ENCODE measurements around the gene NEK6. TPM values are rescaled to one million over a fixed set of nuclear protein-coding genes. Genes with fewer than 3 reads are reported as not detected.

NEK6 gene
- total RNA-seq, 1 donor = 11.2 TPM

DNA sequence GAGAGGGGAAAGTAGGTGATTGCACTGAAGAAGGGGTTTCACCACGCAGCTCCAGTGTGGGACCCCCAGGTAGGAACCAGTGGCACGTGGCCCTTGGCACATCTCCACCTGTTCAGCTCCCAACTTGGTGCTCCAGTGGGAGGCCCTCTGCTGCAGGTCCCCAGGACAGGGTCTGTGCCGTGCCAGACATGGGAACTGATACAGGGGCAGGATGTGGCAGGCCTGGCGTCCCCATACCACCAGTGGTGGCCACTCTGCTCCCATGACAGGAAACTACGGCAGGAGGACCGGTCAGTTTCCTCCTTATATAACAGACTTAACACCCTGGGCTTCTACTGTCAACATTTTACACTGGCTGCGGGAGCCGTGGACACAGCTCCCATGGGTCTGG, 90.2 kb downstream of the NEK6 start:
- Histone ChIP-seq H3K4me3 (ENCODE audit: low read length) (no peak overlapping the region), H3K27me3 (ENCODE audit: insufficient read depth, low read length) (no peaks in the 10 kb centered on the region), H3K9me3 (ENCODE audit: low read depth, low read length) (no peaks in the 10 kb centered on the region), H3K4me1 (ENCODE audit: insufficient read depth, low read length) (no peaks in the 10 kb centered on the region)

GRCh38 chr9:124348363-124348762, 90.6 kb downstream of the NEK6 start:
- Histone ChIP-seq H3K4me1 (ENCODE audit: insufficient read depth, low read length) (no peaks in the 10 kb centered on the region), H3K9me3 (ENCODE audit: low read depth, low read length) (no peaks in the 10 kb centered on the region)

GRCh38 chr9:124348831-124349230, 91.1 kb downstream of the NEK6 start:
- Histone ChIP-seq H3K9me3 (ENCODE audit: low read depth, low read length) (no peaks in the 10 kb centered on the region), H3K4me3 (ENCODE audit: low read length) (no peak overlapping the region), H3K4me1 (ENCODE audit: insufficient read depth, low read length) (no peaks in the 10 kb centered on the region), H3K27me3 (ENCODE audit: insufficient read depth, low read length) (no peaks in the 10 kb centered on the region)

More at GRCh38 chr9:124348363-124348762, 90.6 kb downstream of the NEK6 start:
- Histone ChIP-seq H3K27me3 (ENCODE audit: insufficient read depth, low read length) (no peaks in the 10 kb centered on the region), H3K4me3 (ENCODE audit: low read length) (no peak overlapping the region)

- Histone ChIP-seq H3K4me3 (ENCODE audit: low read length) (no peak overlapping the region), H3K27me3 (ENCODE audit: insufficient read depth, low read length) (no peaks in the 10 kb centered on the region), H3K9me3 (ENCODE audit: low read depth, low read length) (no peaks in the 10 kb centered on the region), H3K4me1 (ENCODE audit: insufficient read depth, low read length) (no peaks in the 10 kb centered on the region)
Measured at GRCh38 chr9:124349267-124349666, 91.5 kb downstream of the NEK6 start.

- Histone ChIP-seq H3K27me3 (ENCODE audit: insufficient read depth, low read length) (no peaks in the 10 kb centered on the region), H3K4me1 (ENCODE audit: insufficient read depth, low read length) (no peaks in the 10 kb centered on the region), H3K9me3 (ENCODE audit: low read depth, low read length) (no peaks in the 10 kb centered on the region), H3K4me3 (ENCODE audit: low read length) (no peak overlapping the region)
Measured at GRCh38 chr9:124349675-124350493, 92.1 kb downstream of the NEK6 start.

DNA sequence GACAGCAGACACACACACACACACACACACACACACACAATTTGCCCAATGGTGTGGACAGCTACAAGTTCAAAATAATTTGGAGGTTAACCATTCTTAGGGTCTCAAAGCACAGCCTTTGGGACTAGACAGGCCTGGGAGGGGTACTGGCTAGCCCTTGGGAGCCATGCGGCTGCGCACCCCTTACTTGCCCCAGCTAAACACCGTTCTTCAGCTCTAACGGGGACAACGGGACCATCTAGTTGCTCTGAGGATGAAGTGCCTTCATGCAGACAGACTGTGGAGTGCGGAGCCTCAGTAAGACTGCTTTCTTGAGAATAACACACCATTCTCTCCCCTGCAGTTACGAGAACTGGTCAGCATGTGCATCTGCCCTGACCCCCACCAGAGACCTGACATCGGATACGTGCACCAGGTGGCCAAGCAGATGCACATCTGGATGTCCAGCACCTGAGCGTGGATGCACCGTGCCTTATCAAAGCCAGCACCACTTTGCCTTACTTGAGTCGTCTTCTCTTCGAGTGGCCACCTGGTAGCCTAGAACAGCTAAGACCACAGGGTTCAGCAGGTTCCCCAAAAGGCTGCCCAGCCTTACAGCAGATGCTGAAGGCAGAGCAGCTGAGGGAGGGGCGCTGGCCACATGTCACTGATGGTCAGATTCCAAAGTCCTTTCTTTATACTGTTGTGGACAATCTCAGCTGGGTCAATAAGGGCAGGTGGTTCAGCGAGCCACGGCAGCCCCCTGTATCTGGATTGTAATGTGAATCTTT, 92.9 kb downstream of the NEK6 start:
- no peak overlapping the region for H3K4me3 ChIP-seq (ENCODE audit: low read length)
- H3K9me3 ChIP-seq (ENCODE audit: low read depth, low read length) = no peaks in the 10 kb centered on the region
- H3K4me1 ChIP-seq (ENCODE audit: insufficient read depth, low read length) = no peaks in the 10 kb centered on the region
- no peaks in the 10 kb centered on the region for H3K27me3 ChIP-seq (ENCODE audit: insufficient read depth, low read length)

DNA sequence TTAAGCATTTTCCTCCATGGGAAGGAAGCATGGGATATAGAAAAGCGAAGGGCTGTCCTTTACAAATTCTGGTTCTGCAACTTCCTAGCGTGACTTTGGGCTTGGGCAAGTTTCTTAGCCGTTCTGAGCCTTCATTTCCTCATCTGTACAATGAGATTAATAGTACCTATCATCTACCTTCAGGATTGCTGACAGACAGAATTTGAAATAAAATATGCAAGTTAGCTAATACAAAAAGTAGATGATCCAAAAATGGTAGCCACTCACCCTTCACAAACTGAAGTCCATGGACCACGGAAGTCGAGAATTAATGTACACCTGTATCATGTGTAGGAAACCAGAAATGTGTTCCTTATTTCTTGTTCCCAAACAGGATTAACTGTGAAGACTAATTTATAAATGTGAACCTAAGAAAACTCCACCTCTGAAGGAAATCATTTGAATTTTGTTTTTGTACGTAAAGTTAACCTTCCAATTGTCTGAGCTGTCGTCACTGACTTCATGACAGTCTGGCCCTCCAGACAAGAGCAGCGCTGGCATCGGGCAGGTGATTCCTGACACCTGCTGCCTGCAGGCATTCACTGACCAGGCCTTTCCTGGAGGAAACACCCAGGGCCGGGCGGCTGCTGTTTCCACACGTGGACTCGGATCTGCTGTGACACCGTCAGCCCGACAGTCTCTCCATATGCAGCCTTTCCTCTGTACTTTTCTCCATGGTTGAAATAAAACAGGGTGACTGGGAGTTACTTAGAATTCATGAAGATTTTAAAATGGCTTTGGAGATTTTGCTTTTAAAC, 94.1 kb downstream of the NEK6 start:
- Histone ChIP-seq H3K4me1 (ENCODE audit: insufficient read depth, low read length) (no peaks in the 10 kb centered on the region), H3K9me3 (ENCODE audit: low read depth, low read length) (no peaks in the 10 kb centered on the region), H3K27me3 (ENCODE audit: insufficient read depth, low read length) (no peaks in the 10 kb centered on the region), H3K4me3 (ENCODE audit: low read length) (no peak overlapping the region)

GRCh38 chr9:124352616-124353015, 94.9 kb downstream of the NEK6 start:
- no peaks in the 10 kb centered on the region for H3K27me3 ChIP-seq (ENCODE audit: insufficient read depth, low read length)
- H3K4me1 ChIP-seq (ENCODE audit: insufficient read depth, low read length) = no peaks in the 10 kb centered on the region
- H3K4me3 ChIP-seq (ENCODE audit: low read length) = no peak overlapping the region
- no peaks in the 10 kb centered on the region for H3K9me3 ChIP-seq (ENCODE audit: low read depth, low read length)

GRCh38 chr9:124353166-124353768, 95.5 kb downstream of the NEK6 start:
- no peaks in the 10 kb centered on the region for H3K9me3 ChIP-seq (ENCODE audit: low read depth, low read length)
- H3K27me3 ChIP-seq (ENCODE audit: insufficient read depth, low read length) = no peaks in the 10 kb centered on the region
- H3K4me3 ChIP-seq (ENCODE audit: low read length) = no peak overlapping the region
- H3K4me1 ChIP-seq (ENCODE audit: insufficient read depth, low read length) = peaks cover 3% of the 10 kb centered on the region

- Histone ChIP-seq H3K9me3 (ENCODE audit: low read depth, low read length) (no peaks in the 10 kb centered on the region), H3K4me1 (ENCODE audit: insufficient read depth, low read length) (peaks cover 3% of the 10 kb centered on the region), H3K27me3 (ENCODE audit: insufficient read depth, low read length) (no peaks in the 10 kb centered on the region), H3K4me3 (ENCODE audit: low read length) (no peak overlapping the region)
Measured at GRCh38 chr9:124353811-124354274, 96.1 kb downstream of the NEK6 start.

GRCh38 chr9:124354346-124355038, 96.7 kb downstream of the NEK6 start:
- Histone ChIP-seq H3K9me3 (ENCODE audit: low read depth, low read length) (no peaks in the 10 kb centered on the region), H3K27me3 (ENCODE audit: insufficient read depth, low read length) (no peaks in the 10 kb centered on the region), H3K4me1 (ENCODE audit: insufficient read depth, low read length) (peaks cover 3% of the 10 kb centered on the region), H3K4me3 (ENCODE audit: low read length) (no peak overlapping the region)

DNA sequence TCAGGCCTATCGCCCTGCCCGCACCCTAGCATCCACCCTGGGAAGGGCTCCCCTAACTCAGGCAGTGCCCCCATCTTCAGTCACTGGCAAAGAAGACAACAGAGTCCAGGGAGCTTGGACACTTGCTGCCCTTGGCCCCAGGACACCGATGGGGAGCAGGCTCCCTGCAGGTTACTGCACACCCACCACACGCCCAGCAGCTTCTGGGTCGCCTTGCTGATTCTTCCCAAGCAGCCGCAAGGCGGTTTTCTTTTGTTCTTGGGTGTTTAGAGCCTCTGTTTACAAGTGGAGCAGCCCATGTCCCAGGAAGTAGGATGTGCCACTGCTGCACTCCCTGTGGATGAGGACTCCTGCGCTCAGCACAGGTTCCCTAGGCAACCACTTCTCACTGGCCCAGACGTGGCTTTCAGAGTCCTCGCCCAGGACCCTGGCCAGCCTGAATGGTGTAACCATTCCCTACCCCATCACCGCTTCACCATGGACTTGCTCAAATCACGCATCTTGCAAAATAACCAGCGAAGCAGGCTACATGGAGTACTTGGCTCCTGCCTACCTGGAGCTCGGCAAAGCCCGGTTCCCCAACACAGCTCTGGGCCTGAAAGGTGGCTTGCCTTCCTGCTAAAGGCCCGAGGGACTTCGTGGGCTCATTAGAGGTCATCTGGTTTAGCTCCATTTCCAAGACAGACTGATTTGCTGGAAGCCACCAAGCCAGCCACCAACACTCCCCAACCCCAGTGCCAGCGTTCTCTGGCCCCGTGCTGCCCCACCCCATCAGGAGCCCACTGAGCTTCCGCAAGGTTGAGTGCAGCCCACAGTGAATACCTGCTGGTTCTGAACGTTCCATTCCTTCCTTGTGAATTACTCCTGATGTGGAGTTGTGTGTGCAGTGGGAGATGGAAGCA, 97.5 kb downstream of the NEK6 start:
- no peaks in the 10 kb centered on the region for H3K27me3 ChIP-seq (ENCODE audit: insufficient read depth, low read length)
- H3K9me3 ChIP-seq (ENCODE audit: low read depth, low read length) = no peaks in the 10 kb centered on the region
- no peak overlapping the region for H3K4me3 ChIP-seq (ENCODE audit: low read length)
- peaks cover 3% of the 10 kb centered on the region for H3K4me1 ChIP-seq (ENCODE audit: insufficient read depth, low read length)

DNA sequence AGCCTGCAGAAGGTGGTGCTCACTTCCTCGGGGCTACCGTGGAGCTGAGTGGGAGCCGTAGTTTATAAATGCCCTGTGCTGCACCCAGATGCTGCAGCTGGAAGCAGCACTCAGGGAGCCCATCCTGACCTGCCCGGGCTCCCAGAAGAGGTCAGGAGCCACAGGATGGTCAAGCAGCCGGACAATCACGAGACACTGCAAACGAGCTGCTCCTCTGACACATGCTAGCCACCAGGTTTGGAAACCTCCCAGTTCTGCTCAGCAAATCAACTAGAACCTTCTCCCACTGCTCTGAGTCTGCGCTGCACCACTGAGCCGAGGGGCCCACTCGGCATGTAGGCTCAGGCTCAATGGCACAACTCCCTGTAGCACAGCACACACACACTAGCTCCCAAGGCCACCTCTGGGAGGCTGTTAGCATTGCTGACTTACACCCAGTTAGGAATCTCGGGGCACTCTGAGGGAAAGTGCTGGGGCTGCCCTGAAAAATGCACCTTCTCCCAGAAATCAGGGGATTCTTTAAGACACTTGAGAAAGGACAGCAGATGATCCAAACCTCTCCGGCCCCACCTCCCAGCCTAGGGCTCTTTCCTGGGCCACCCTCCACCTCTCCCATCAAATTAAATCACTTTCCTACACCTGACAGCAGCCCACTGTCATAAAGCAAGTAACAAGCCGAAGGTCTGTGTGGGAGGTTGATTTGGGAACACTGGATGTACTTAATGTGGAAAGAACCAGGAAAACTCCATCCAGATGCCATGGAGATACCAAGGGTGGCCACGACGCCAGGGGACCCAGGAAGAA, 98.4 kb downstream of the NEK6 start:
- H3K9me3 ChIP-seq (ENCODE audit: low read depth, low read length) = no peaks in the 10 kb centered on the region
- H3K27me3 ChIP-seq (ENCODE audit: insufficient read depth, low read length) = no peaks in the 10 kb centered on the region
- peaks cover 3% of the 10 kb centered on the region for H3K4me1 ChIP-seq (ENCODE audit: insufficient read depth, low read length)
- no peak overlapping the region for H3K4me3 ChIP-seq (ENCODE audit: low read length)
